Measurements from ENCODE around the gene SLC35G1.

Gene SLC35G1, protein sequence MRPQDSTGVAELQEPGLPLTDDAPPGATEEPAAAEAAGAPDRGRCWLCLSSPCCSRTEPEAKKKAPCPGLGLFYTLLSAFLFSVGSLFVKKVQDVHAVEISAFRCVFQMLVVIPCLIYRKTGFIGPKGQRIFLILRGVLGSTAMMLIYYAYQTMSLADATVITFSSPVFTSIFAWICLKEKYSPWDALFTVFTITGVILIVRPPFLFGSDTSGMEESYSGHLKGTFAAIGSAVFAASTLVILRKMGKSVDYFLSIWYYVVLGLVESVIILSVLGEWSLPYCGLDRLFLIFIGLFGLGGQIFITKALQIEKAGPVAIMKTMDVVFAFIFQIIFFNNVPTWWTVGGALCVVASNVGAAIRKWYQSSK

DNA sequence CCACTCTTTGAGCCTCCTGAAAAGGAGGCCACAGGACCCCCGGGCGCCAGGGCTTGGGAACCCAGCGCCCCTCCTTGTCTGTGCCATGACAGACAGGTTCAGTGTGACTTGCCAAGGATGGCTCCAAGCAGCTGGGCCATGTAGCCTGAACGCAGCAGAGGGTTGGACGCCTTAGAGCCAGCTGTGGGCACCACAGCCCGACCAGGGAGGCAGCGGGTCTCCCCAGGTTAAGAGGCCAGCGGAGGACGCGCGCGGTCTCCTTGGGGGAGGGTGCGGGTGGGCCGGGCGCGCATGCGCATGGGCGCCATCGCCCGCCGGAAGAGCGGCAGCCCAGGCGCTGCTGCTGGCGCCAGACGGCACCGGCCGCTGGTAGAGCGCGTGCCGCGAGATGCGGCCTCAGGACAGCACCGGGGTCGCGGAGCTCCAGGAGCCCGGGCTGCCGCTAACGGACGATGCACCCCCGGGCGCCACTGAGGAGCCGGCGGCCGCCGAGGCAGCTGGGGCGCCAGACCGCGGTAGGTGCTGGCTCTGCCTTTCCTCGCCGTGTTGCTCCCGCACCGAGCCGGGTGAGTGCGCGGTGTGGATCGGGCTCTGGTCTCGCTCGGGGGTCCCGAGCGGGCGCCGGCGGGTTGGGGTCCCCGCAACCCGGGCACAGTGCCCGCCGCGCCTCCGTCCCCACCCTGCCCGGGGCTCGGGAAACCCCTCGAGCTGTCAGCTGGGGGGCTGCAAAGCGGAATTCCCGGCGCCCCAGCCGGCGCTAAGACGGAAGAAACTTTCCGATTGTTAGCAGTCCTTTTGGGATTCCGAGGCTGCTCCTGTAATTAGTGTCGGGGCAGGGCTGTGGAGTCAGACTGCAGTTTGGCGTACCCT is at the start of gene SLC35G1:
TSS of gene SLC35G1 (plus strand) at position 333 of the 870 bp plus-strand sequence. CDS start at position 389, 56 bp downstream.
- peak; percentile 73 for DNase-seq

DNA sequence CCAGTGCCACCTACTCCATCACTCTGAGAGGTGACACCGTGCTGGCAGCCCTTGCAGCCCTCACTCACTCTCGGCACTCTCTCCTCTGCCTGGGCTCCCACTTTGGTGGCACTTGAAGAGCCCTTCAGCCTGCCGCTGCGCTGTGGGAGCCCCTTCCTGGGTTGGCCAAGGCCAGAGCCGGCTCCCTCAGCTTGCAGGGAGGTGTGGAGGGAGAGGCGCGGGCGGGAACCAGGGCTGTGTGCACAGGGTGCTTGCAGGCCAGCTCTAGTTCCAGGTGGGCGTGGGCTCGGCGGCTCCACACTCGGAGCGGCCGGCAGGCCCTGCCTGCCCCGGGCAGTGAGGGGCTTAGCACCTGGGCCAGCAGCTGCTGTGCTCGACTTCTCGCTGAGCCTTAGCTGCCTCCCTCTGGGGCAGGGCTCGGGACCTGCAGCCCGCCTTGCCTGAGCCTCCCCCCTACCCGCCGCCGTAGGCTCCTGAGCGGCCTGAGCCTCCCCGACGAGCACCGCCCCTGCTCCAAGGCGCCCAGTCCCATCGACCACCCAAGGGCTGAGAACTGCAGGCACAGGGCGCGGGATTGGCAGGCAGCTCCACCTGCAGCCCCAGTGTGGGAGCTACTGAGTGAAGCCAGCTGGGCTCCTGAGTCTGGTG is 48.7 kb upstream of the SLC35G1 start:
- DNase-seq = no peak

DNA sequence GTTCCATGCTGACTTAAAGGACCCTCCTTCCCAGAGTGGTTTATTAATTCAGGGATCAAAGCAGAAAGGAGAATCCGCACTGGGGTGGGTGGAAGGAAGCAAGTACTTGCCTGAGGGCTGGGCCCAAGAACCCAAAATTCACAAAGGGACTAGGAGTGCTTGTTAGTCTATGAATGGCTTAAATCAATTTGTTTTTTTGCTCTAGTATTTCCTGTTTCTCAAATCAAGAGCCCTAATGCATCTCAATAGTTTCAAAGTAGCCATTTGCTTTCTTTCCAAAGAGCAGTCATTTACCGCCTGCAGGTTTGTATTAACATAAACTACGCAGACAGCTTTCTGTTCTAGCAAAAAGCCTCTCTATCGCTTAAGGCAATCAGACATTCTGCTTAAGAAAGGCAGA is 44.2 kb upstream of the SLC35G1 start:
- DNase-seq = no peak

DNA sequence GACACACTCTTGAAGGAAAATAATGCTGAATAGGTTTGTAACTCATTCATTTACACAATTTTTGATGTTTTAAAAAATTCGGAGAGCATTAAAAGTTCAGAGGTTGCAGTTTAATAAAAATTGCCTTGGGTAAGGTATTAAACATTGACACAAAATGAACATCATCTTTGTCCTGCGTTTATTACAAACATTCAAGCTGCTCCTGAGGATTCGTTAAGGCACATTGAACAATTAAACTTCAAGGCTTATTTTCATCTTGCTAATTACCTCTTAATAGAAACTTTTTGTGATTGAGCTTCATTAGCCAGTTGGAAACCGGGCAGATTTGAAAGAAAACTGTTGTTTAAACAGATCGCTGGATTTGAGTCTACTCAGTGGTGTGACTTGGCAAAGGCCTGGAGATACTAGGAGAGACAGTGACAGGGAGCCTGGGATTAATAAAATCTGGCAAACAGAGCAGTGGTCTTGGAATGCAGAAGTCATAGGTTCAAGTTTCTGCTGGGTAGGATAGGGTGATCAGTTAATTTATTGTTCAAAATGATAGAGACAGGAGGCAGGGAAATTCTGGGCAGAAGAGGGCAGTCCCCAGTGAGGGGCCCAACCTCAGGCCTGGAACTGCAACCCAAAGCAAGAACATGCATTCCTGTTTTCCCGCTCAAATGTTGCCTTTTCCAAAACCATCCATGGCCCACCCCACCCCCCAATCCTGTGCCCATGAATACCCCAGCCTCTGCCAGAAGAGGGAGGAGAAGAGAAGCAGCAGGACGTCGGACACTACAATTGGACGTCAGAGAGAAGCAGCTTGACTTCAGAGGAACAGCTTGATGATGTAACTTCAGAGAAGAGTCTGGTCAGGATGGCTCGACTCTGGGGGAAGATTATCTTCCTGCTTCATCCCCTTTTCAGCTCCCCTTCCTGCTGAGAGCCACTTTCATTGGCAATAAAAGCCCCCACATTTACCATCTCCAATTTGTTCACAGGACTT is 43.5 kb upstream of the SLC35G1 start:
- DNase-seq = no peak

DNA sequence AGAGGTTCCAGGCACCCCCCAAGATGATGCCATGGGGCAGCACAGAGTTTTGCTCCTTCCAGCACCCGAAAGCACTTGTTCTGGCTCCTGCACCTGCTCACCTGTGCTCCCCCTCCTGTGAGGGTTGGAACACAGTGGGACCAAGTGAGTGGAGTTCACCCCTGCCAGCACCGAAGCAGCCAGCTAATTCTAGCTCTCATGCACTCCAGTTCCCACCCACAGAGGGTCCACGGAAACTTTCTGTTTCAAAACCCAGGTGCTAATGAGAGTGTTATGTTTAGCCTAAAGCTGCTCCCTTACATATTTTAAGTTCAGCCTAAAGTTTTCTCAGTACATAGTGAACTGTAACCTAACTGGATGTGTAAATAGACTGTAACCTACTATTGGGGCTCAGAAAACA is 42.6 kb upstream of the SLC35G1 start:
- DNase-seq = no peak

DNA sequence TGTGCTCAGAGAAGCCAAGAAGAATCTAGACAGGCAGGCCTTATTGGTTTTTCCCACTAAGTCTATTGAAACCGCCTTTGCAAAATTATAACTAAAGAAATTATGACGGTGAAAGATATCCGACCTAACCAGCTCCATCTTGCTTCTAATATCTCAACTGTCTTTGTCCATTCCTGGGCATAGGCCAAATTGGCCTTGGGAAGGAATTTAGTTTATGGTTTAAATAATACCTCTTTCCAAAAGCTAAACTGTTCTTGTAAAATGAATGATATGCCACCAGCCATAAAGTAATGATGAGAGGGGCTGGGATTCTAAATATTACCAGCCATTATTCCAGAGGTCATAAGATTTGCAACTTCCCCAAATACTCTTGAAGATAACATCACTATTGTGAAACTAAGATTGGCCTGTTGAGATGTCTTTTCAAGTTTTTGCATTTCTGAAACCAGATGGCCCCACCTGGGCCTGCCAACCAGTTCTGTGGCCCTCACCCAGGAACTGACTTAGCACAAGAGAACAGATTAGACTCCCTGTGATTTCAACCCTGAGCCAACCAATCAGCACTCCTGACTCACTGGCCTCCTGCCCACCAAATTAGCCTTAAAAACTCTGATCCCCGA is 41.2 kb upstream of the SLC35G1 start:
- DNase-seq = no peak

DNA sequence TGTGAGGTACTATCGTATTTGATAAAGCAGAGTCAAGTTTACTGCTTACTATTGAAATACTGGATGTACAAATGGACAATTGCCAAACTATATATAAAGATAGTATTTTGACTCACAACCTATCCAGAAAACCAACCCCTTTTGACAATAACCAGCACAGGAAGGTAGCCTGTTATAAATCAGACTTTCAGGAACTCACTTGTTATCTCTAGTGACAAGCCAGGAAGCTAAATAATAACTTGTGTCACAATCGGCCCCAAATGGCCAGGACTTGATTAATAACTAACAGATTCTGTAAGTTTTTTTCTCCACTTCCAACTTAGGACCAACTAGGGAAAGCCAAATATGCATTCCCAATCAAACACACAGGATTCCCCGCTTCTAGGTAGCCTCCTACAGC is 38.8 kb upstream of the SLC35G1 start:
- no peak for DNase-seq

DNA sequence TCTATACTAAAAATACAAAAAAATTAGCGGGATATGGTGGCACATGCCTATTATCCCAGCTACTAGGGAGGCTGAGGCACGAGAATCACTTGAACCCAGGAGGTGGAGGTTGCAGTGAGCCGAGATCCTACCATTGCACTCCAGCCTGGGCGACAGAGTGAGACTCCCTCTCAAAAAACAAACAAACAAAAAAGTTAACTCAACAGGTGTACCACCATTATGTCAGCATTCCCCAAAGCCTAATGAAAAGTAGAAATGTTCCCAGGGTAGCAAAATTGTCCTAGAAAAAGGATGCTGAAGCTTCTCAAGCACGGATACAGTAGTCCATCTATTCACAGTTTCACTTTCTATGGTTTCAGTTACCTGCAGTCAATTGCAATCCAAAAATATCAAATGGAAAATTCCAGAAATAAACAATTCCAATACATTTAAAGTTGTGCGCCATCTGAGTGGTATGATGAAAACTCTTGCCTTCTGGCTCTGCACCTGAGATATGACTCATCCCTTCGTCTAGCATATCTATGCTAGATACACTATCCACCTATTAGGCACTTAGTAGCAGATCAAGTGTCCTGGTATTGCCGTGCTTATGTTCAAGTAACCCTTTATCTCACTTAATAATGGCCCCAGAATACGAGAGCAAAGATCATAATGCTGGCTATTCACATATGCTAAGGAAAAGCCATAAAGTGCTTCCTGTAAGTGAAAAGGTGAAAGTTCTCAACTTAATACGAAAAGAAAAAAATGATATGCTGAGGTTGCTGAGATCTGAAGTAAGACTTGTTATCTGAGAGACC is 37.2 kb upstream of the SLC35G1 start:
- no peak for DNase-seq

DNA sequence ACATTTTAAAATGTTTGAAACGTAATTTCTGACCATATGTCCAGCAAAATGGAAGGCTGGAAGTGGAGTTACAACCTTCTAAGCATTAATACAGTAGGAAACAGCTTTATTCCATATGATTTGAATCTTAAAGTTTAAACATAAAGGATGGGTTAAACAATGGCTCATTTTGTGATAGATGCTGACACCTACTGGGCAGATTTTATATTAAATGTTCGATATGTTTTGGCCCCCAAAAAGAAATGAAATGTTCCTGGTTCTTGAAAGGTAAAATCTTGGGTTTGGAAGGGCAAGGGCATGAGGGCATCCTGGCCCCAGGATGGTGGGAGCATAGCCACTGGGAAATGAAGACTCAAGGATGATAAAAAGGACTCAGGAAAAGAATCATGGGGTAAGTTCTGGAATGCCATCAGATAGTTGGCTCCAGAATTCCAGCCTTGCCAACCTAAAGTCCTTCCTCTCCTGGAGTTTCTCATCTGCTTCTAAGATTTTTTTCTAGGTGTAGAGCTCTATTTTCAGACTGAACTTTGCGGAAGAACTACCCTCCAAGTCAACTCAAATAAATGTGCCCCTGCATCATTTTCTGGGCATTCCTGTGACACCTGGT is 34.6 kb upstream of the SLC35G1 start:
- no peak for DNase-seq

DNA sequence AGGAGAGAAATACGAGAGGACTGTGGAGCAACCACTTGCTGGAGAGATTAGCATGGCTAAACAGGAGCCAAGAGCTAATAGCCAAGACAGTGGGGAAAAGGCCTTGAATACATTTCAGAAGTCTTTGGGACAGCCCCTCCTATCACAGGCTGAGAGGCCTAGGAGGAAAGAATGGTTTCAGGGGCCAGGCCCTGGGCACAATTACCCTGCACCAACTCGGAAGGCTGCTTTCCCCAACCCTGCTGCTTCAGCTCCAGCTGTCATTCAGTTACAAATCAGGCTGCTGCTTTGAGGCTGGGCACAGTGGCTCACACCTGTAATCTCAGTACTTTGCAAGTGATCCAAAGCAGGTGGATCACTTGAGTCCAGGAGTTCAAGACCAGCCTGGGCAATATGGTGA is 32.0 kb upstream of the SLC35G1 start:
- DNase-seq = no peak

DNA sequence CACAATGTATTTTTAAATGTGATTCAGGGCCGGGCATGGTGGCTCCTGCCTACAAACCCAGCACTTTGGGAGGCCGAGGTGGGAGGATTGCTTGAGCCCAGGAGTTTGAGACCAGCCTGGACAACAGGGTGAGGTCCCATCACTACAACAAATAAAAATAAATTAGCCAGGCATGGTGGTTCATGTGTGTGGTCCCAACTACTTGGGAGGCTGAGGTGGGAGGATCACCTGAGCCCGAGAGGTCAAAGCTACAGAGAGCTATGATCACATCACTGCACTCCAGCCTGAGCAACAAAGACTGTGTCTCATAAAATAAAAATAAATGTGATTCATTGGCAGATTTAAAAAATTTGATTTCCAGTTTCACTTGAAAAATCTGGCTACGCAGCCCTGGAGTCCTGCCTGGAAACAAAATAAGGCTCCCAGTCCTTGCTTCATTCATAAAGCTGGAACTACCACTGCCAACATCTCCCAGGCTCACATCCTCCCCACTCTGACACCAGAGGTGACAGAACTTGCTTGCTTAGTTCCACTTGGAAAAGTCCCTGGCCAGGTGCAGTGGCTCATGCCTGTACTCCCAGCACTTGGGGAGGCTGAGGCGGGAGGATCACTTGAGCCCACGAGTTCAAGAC is 27.9 kb upstream of the SLC35G1 start:
- no peak for DNase-seq

DNA sequence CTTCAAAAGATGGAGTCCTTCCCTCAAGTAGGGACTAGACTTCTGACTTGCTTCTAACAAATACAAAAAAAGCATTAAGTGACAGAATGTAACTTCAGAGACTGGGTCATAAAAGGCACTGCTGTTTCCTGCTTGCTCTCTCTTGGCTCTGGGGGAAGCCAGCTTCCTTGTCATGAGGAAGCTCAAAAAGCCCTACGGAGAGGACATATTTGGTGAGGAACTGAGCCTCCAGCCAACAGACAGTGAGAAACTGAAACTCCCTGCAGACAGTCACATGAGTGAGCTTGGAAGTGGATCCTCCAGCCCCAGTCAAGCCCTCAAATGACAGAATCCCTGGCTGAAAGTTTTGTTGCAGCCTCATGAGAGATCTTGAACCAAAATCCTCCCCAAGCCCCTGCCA is 26.3 kb upstream of the SLC35G1 start:
- DNase-seq = no peak

DNA sequence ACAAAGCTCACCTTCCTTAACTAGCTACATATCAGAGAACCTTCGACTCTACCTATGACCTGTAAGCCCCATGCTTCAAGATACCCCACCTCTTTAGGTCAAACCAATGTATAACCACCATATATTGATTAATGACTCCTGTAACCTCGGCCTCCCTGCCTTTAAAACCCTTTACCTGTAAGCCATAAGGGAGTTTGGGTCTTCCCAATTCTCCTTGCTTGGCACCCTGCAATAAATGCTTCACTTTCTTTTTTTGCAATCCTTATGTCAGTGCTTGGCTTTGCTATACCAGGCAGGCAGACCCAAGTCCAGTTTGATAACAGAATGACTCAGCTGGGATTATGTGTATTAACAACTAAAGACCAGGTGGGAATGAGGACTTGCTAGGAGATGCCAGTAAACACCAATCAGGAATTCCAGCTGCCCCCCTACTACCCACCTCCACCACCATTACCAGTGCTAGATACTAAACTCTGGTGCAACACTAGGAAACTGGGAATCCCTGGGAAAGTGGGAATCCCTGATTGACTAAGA is 22.0 kb upstream of the SLC35G1 start:
- no peak for DNase-seq

DNA sequence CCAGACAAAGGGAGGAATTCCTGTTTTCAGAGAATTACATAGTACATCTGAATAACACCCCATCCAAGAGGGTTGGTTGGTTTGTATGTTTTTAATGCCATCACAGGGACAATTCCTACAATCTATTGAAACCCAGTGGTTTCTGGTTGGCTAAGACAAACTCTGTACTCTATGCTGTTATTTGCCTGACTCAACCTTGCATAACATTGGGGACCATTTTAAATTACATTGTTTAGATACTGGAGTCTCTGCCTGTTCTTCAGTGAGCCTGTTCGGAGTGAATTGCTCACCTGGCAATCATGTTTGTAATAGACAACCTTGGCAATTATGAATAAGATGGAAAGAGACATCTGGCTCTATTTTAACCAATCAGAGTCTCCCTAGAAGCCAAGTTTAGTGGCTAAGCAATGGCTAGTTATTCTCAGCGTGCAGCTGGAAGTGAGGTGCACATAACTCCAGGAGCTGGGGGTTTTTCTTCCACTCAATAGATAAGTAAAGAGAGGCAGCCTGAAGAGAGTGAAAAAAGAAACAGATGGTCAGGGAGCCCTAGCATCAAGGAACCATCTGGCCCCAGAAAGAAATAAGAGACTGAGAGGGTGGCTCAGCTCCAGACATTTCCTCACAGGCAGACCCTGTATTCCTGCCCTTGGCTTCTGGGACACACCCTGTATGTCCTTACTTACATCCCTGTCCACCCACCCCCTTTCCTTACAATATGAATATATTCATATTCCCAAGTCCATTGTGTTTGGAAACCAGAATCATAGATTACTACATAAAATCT is 21.2 kb upstream of the SLC35G1 start:
- DNase-seq = no peak

DNA sequence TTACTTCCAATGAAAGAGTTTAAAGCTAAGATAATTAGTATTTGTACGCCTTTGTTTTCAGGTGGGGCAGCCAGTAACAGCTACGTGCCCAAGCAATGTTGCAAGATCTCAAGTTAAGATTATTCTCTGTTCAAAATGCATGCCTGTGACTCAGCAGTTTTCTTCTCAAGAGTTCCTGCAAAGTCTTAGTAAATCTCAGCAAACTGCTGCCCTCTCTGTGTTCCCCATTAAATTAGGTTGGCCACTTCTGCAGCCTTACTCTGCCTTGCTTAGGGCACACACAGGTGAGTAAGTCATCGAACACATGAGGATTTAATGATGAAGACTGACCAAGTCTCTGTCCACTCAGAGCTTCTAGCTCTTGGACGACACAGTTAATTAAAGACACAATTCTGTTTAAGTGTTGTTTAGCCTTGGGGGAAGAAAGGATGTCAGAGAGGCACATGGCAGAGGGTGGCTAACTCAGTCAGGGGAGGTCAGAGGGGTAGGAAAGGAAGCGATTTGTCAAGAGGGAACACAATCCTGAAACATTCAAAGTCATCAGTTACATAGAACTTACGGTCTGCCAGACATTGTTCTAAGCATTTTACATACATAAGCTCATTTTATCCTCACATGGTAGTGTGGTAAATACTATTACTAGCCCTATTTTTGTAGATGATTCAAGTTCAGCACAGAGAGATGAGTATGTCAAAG is 20.2 kb upstream of the SLC35G1 start:
- no peak for DNase-seq

DNA sequence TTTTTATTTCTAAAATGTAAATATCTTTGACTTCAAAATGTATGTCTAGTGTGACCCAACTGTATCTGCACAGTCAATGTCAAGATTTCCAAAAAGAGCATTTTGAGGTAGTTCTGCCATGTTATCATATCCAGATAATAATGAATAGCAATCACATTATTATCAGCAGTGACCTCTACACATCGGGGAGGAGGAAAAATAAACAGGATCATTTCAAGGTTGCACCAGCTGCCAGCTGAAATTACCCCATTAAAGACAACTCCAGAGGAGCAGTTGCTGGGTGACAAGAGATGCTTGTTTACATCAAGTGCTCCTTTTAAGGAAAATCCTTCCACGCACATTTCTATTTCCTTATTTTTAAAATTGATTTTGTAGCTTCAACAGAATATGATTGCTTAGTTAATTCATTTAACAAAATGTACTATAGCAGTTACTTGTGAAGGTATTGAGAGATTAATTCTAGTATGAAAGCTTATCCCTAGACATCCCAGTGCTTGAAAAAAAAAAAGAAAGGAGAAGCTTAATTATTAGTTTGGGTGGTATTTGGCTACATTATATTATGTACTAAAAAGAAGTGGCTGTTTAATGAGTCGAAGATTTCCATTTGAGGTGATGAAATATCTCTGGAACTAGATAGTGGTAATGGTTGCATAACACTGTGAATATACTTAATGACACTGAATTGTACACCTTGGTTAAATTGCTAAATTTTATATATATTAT is 19.3 kb upstream of the SLC35G1 start:
- no peak for DNase-seq

DNA sequence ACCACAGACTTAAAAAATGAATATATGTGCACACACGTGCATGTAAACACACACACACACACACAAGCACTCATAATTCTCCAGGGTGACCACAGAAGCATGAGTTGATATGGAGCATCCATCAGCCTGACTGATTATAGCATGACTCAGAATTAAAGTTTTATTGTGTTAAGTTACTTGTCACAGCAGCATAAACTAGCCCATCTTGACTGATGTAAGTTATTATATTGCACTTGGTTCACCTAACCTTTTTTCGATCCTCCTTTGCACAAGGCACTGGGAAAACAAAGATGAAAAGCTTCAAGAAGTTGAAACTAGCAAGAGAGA is 18.8 kb upstream of the SLC35G1 start:
- DNase-seq = no peak

DNA sequence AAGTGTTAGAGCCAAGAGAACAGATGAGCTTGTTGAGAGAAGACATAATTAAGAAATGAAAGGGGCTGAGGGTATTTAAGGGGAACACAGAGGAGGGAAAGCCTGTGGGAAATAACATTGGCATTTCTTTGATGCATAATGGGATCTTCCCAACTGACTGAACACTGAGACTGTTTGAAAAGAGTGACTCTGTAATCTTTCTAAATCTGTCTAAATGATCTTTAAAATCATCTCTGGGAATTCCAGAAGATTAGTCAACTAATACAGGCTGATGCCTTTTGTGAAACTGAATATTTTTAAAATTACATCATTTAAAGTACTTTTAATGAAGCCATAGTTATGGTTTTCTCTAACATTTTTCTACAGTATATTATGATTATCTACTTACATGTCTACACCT is 17.4 kb upstream of the SLC35G1 start:
- DNase-seq = no peak

All from activated CD8-positive, alpha-beta memory T cell treated with anti-CD3 and anti-CD28 coated beads, Interleukin-2, amount 50 U/mL, for 4 hours (primary cell).